MM.1S (cell line): ENCODE data around the gene PSMC5.

Experiments
- CTCF ChIP-seq: fragments of 300-600 bp; sonication (generic); IDR thresholded peaks from 2 replicates; pipeline ENCODE4 v1.5.1; 2016; ENCODE audit warnings: antibody characterized with exemption, low read length, mixed read lengths
- EZH2phosphoT487 ChIP-seq: fragments of 300-600 bp; sonication (generic); IDR thresholded peaks from 2 replicates; pipeline ENCODE4 v1.6.1; 2018; ENCODE audit warnings: antibody characterized with exemption, low read length

GRCh38 chr17:63830904-63831491, 3.8 kb downstream of the PSMC5 start:
- TF ChIP-seq CTCF, result no peak
- no peak for TF ChIP-seq EZH2phosphoT487
